ENCODE data around the gene IDE. TPM values are rescaled to one million over a fixed set of nuclear protein-coding genes. Genes with fewer than 3 reads are reported as not detected.
"Not testable (repeated sequence)": the region's sequence is repeated elsewhere in the genome, so short reads cannot be mapped to it uniquely, and the experiment has no call there.

IDE gene
- total RNA-seq, 1 experiment from 2014 or later, result 21.1 TPM

DNA sequence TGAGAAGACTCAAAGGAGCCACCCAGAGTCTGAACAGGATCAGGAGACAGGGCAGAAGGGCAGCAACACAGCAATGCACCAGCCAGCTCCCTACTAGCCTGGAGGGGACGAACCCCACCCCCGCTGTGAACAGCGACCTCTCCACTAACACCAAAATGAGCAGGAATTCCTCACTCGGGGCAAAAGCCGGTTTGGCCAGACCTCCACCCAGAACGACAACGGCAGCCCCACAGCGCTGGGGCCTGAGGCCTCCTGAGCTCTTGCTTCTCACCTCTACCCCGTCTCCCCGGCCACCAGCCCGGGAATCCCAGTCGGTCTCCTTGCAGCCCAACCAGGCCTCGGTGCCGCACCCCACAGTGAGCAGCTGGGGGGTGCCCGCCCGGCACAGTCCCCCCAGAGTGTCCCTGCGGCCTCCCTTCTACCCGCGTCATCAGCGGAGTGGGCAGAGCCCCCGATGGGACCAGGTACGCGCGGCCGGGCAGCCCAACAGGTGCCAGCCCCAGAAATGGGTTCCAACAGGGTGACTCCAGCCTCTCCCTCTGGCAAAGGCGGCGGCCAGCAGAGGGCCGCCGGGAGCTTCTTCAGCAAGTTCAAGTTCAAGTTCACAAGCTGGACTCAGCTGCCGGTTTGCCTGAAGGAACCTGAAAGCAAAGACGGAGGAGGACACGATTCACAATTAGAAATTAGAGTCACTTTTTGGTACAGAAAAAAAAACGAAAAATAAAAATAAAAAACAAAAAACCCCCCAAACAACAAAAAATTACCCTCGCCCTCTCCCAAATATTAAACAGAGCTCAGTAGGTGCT is 153.9 kb downstream of the IDE start:
- no peak for DNase-seq (ENCODE audit: low spot score)

GRCh38 chr10:92418891-92419290 is 155.0 kb downstream of the IDE start:
- DNase-seq (ENCODE audit: low spot score), result no peak

GRCh38 chr10:92418221-92418620 is 155.7 kb downstream of the IDE start:
- DNase-seq (ENCODE audit: low spot score), result no peak

DNA sequence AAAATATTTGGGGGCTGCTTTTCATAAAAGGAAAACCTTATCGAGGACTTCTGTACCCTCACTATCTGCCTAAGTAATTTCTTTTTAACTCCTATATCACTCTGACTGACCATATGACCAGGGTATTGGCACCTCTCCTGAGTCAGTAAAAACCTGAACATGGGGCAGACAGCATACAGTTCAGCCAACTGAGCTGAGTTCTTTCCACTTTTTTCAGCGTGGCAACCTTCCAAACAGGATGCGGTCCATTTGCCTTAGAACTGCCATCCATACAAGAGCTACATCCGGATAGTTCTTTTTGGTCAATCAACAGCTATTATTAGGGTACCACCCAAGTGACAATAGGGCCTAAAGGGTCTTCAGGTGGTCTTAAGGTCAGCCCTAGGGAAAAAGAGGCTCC is 160.4 kb downstream of the IDE start:
- no peak for DNase-seq (ENCODE audit: low spot score)

GRCh38 chr10:92413011-92413410 is 160.9 kb downstream of the IDE start:
- DNase-seq (ENCODE audit: low spot score), result no peak

GRCh38 chr10:92411406-92411805 is 162.5 kb downstream of the IDE start:
- DNase-seq (ENCODE audit: low spot score), result no peak

DNA sequence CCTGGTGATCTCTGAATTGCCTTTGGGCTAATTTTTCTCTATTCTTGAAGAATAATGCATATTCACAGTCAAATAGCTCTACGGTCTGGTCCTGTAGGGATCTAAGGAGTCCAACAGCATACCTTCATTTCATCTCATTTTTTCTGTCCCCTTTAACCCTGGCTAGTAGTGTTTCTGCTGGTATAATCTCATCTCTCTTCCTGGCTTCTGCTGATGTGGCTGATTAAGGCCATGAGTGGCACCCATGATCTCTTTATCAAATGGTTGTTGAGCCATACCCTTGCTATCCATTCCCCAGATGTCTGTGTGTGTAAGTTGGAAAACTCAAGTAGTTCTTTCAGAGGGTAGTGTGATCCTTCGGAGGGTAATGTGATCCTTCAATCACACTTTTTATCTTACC is 163.4 kb downstream of the IDE start:
- no peak for DNase-seq (ENCODE audit: low spot score)

- DNase-seq (ENCODE audit: low spot score), result no peak
Observed at GRCh38 chr10:92408017-92408361, 165.9 kb downstream of the IDE start.

GRCh38 chr10:92407305-92408016 is 166.4 kb downstream of the IDE start:
- DNase-seq (ENCODE audit: low spot score), result peak; percentile 23

GRCh38 chr10:92405419-92405924 is 168.4 kb downstream of the IDE start:
- no peak for DNase-seq (ENCODE audit: low spot score)

DNA sequence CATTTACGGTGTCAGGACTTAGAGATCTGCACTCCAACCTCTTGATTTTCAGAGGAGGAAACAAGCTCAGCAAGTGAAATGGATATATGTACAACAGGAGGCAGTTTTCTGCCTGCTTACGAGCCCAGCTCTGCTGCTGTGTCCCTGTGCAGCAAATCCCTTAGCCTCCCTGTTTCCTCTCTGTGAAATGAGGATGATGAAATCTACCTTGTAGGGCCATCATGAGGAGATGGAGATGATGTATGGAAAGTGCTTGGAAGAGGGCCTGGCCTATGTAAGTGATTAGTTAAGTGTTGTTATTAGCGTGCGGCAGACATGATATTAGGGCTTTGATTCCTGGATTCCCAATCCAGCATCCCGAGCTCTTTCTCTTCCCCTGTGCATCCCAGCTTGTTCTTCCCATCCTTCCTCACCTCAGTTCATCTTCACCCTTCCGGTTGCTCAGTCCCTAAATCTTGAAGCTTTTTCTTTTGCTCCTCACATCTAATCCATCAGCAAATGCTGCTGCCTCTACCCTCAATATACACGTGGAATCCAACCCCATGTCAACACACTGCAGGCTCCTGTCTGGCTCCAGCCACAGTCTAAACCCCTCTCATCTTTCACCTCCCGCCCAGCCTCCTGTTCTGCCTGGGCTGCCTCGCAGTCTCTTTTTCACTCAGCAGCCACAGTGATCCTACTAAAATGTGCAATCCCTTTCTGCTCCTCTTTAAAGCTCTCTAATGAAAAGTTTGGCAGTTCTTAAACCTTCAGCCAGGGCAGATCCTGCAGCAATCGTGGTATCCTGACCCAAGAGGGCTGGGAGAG is 169.1 kb downstream of the IDE start:
- DNase-seq (ENCODE audit: low spot score), result no peak

DNA sequence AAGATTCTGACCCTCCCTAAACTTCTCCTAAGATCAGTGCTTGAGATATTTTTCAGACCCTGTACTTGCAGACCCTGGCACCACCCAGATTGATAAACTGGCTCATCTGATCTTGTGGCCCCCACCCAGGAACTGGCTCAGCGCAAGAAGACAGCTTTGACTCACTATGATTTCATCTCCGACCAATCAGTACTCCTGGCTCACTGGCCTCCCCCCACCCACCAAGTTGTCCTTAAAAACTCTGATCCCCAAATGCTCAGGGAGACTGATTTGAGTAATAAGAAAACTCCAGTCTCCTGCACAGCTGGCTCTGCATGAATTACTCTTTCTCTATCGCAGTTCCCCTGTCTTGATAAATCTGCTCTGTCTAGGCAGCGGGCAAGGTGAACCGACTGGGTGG is 171.7 kb downstream of the IDE start:
- DNase-seq (ENCODE audit: low spot score), result not testable (repeated sequence)

Other genes with a start within 250 kb of the IDE start
- gene KIF11, start 19.0 kb upstream of the IDE start, total RNA-seq (2014; rRNA removed; shearing (Covaris generic)), result 13.2 and 14.1 TPM in 2 replicates
- 1.4 and 2.0 TPM in 2 replicates for gene HHEX, start 115.9 kb upstream of the IDE start, total RNA-seq (2014; rRNA removed; shearing (Covaris generic))